WERI-Rb-1 (cell line): ENCODE results near the gene DCLK2.

Experiments used
- DNase-seq: peaks from one replicate; pipeline ENCODE4 v3.0.0-alpha.2; 2020
- H3K27ac ChIP-seq: fragments of 250-450 bp; sonication (Bioruptor Pico); 2 replicates; pipeline ENCODE4 v1.5.1; 2020; ENCODE audit warnings: mild to moderate bottlenecking, moderate library complexity
- H3K27me3 ChIP-seq: fragments of 250-450 bp; sonication (Bioruptor Pico); 2 replicates; pipeline ENCODE4 v1.5.1; 2021; ENCODE audit warnings: mild to moderate bottlenecking, low read depth, moderate library complexity; ENCODE audit not compliant: insufficient read depth, severe bottlenecking
- H3K36me3 ChIP-seq: fragments of 250-450 bp; sonication (Bioruptor Pico); 2 replicates; pipeline ENCODE4 v1.5.1; 2020; ENCODE audit warnings: mild to moderate bottlenecking, moderate library complexity
- H3K4me3 ChIP-seq: 2 replicates; pipeline ENCODE4 v1.5.1; 2011; ENCODE audit warnings: low read depth, mild to moderate bottlenecking, control low read depth, low read length
- H3K9me3 ChIP-seq: fragments of 250-450 bp; sonication (Bioruptor Pico); 2 replicates; pipeline ENCODE4 v1.5.1; 2021; ENCODE audit warnings: mild to moderate bottlenecking, moderate library complexity; ENCODE audit not compliant: severe bottlenecking
- CTCF ChIP-seq: IDR thresholded peaks from 2 replicates; pipeline ENCODE4 v1.5.1; 2011; ENCODE audit warnings: low read depth, mild to moderate bottlenecking, control low read depth, inconsistent platforms, low read length

Gene DCLK2

DNA sequence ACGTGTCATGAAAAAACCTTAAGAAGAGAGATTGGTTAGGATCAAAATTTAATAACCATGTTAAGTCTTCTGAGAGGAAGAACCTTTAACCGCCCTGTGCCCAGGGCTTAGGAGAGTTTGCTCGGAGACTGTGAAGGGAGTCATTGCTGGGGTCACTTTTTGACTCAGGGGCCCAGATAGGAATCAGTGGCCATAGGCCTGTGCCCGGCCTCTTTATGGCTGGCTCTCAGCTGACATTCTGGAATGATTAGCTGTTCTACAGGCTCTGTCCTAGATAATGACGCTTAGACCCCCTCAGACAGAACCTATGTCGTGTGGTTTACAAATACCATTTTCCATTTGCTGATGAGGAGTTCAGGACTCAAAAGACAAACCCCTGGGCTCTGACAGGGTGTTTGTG, 174.1 kb downstream of the DCLK2 start:
- Histone ChIP-seq H3K4me3 (no peak overlapping the region), H3K27me3 (no peaks in the 10 kb centered on the region), H3K36me3 (peaks cover 6% of the 10 kb centered on the region; the same call in 1 of the 2 replicates), H3K9me3 (no peaks in the 10 kb centered on the region), H3K27ac (no peak overlapping the region; the same call in 1 of the 2 replicates)
- TF ChIP-seq CTCF: no peak
- DNase-seq: no peak

GRCh38 chr4:150252741-150253140, 174.5 kb downstream of the DCLK2 start:
- no peaks in the 10 kb centered on the region for H3K9me3 ChIP-seq
- TF ChIP-seq CTCF: no peak
- H3K4me3 ChIP-seq: no peak overlapping the region
- DNase-seq: no peak
- peaks cover 6% of the 10 kb centered on the region; the same call in 1 of the 2 replicates for H3K36me3 ChIP-seq
- H3K27me3 ChIP-seq: no peaks in the 10 kb centered on the region
- no peak overlapping the region for H3K27ac ChIP-seq

GRCh38 chr4:150253416-150253815, 175.2 kb downstream of the DCLK2 start:
- no peaks in the 10 kb centered on the region for H3K27me3 ChIP-seq
- H3K4me3 ChIP-seq: no peak overlapping the region
- H3K36me3 ChIP-seq: peaks cover 6% of the 10 kb centered on the region; the same call in 1 of the 2 replicates
- H3K27ac ChIP-seq: no peak overlapping the region
- H3K9me3 ChIP-seq: no peaks in the 10 kb centered on the region
- TF ChIP-seq CTCF: no peak
- DNase-seq: no peak

GRCh38 chr4:150253965-150254630, 175.9 kb downstream of the DCLK2 start:
- no peak for TF ChIP-seq CTCF

GRCh38 chr4:150255610-150256224, 177.5 kb downstream of the DCLK2 start:
- no peak for DNase-seq
- no peak for TF ChIP-seq CTCF
- Histone ChIP-seq H3K36me3 (peaks cover 6% of the 10 kb centered on the region; the same call in 1 of the 2 replicates), H3K27me3 (no peaks in the 10 kb centered on the region), H3K4me3 (no peak overlapping the region), H3K27ac (no peak overlapping the region), H3K9me3 (no peaks in the 10 kb centered on the region)

More at GRCh38 chr4:150253965-150254630, 175.9 kb downstream of the DCLK2 start:
- no peak overlapping the region for H3K4me3 ChIP-seq
- H3K27me3 ChIP-seq: no peaks in the 10 kb centered on the region
- DNase-seq: no peak
- H3K27ac ChIP-seq: no peak overlapping the region
- peaks cover 6% of the 10 kb centered on the region; the same call in 1 of the 2 replicates for H3K36me3 ChIP-seq
- no peaks in the 10 kb centered on the region for H3K9me3 ChIP-seq

- Histone ChIP-seq H3K4me3 (no peak overlapping the region), H3K9me3 (no peaks in the 10 kb centered on the region), H3K36me3 (peaks cover 6% of the 10 kb centered on the region; the same call in 1 of the 2 replicates), H3K27me3 (no peaks in the 10 kb centered on the region), H3K27ac (no peak overlapping the region)
- DNase-seq: no peak
- no peak for TF ChIP-seq CTCF
Observed at GRCh38 chr4:150256225-150256620, 178.0 kb downstream of the DCLK2 start.
